GM19023 (cell line): ENCODE data around the gene DDIAS.
"Not testable (repeated sequence)": the region's sequence is repeated elsewhere in the genome, so short reads cannot be mapped to it uniquely, and the experiment has no call there.

Experiments
- ATAC-seq: cut with Tn5 transposase; IDR thresholded peaks from one replicate; pipeline ENCODE4 v1.9.1; 2021; ENCODE audit warnings: mild to moderate bottlenecking, moderate library complexity; ENCODE audit not compliant: unreplicated experiment

DDIAS gene

GRCh38 chr11:82889133-82890001 is 12.2 kb upstream of the DDIAS start:
- no peak for ATAC-seq

- no peak for ATAC-seq
These were observed 11.6 kb upstream of the DDIAS start for GRCh38 chr11:82890002-82890341.

- ATAC-seq: no peak
These were observed 10.6 kb upstream of the DDIAS start for GRCh38 chr11:82890936-82891335.

GRCh38 chr11:82892611-82893169 is 8.8 kb upstream of the DDIAS start:
- no peak for ATAC-seq

- no peak for ATAC-seq
These were observed 6.0 kb upstream of the DDIAS start for GRCh38 chr11:82895437-82896091.

GRCh38 chr11:82896183-82896582 is 5.4 kb upstream of the DDIAS start:
- ATAC-seq: no peak

- no peak for ATAC-seq
These were observed 3.3 kb upstream of the DDIAS start for GRCh38 chr11:82898241-82898640.

- ATAC-seq: no peak
These were observed 2.2 kb upstream of the DDIAS start for GRCh38 chr11:82899186-82899820.

- ATAC-seq: no peak
These were observed 1.6 kb upstream of the DDIAS start for GRCh38 chr11:82899957-82900276.

GRCh38 chr11:82900277-82901164 is 1.0 kb upstream of the DDIAS start, which contains the start of gene PRCP:
PRCP (minus strand) TSS chr11:82900430; CDS start chr11:82900402, 28 bp downstream.
- ATAC-seq: peak; percentile 87

- no peak for ATAC-seq
These were observed 468 bp downstream of the DDIAS start for GRCh38 chr11:82901922-82902485.

- ATAC-seq: no peak
These were observed 1.3 kb downstream of the DDIAS start for GRCh38 chr11:82902880-82903279.

- no peak for ATAC-seq
These were observed 2.5 kb downstream of the DDIAS start for GRCh38 chr11:82903843-82904586.

- no peak for ATAC-seq
These were observed 4.7 kb downstream of the DDIAS start for GRCh38 chr11:82906236-82906635.

GRCh38 chr11:82906931-82907330 is 5.4 kb downstream of the DDIAS start:
- no peak for ATAC-seq

- no peak for ATAC-seq
These were observed 5.8 kb downstream of the DDIAS start for GRCh38 chr11:82907371-82907770.

- no peak for ATAC-seq
These were observed 6.8 kb downstream of the DDIAS start for GRCh38 chr11:82908311-82908710.

GRCh38 chr11:82909015-82909640 is 7.6 kb downstream of the DDIAS start:
- no peak for ATAC-seq

GRCh38 chr11:82919786-82920185 is 18.2 kb downstream of the DDIAS start:
- ATAC-seq: not testable (repeated sequence)
